Activated CD8-positive, alpha-beta T cell treated with anti-CD3 and anti-CD28 coated beads for 36 hours (primary cell): Measurements from ENCODE around the gene SHISA4. TPM values are rescaled to one million over a fixed set of nuclear protein-coding genes. Genes with fewer than 3 reads are reported as not detected.

ENCODE experiments used
- ATAC-seq: fragments of 200-7000 bp; cut with Tn5 transposase; one replicate; pipeline ENCODE4 v1.10.0; 2021; ENCODE audit warnings: mild to moderate bottlenecking, moderate library complexity
- CTCF ChIA-PET: fragments of 350-600 bp; sonication (Branson Sonifier 250); formaldehyde crosslinking; loops from one replicate; lab custom pipeline; 2021; ENCODE audit warnings: antibody characterized with exemption; lab: Charles Lee
- POLR2A ChIA-PET: fragments of 350-600 bp; sonication (Branson Sonifier 250); formaldehyde crosslinking; loops from one replicate; lab custom pipeline; 2021; ENCODE audit warnings: antibody characterized with exemption; lab: Charles Lee
- DNase-seq: peaks from one replicate; pipeline ENCODE4 v3.0.0-alpha.2; 2020
- H3K27ac Mint-ChIP-seq: one replicate; pipeline ENCODE4 v1.8.0; 2021; ENCODE audit warnings: mild to moderate bottlenecking, mixed read lengths
- H3K27me3 Mint-ChIP-seq: one replicate; pipeline ENCODE4 v1.8.0; 2021; ENCODE audit warnings: mixed read lengths
- H3K36me3 Mint-ChIP-seq: one replicate; pipeline ENCODE4 v1.8.0; 2021; ENCODE audit warnings: low read depth, mixed read lengths
- H3K4me1 Mint-ChIP-seq: one replicate; pipeline ENCODE4 v1.8.0; 2021; ENCODE audit warnings: low read depth, mixed read lengths
- H3K4me3 Mint-ChIP-seq: one replicate; pipeline ENCODE4 v1.8.0; 2021; ENCODE audit warnings: mild to moderate bottlenecking, moderate library complexity, mixed read lengths
- H3K9me3 Mint-ChIP-seq: one replicate; pipeline ENCODE4 v1.8.0; 2021; ENCODE audit warnings: mixed read lengths
- CTCF ChIP-seq: fragments of 200-600 bp; IDR thresholded peaks from one replicate; pipeline ENCODE4 v1.8.0; 2022; ENCODE audit warnings: antibody characterized with exemption, mild to moderate bottlenecking
- intact Hi-C: fragments of 100-400 bp; cut with micrococcal nuclease; formaldehyde crosslinking; loops from one replicate; pipeline ENCODE4 v1.10.0; 2022
- total RNA-seq, 2 experiments: library from RNA; stranded (reverse); gene quantifications; one replicate each; pipeline ENCODE4 v1.2.3, GENCODE V29; 2021

SHISA4 gene
- total RNA-seq, 2 experiments from 2014 or later: 0.47 TPM; not detected in 1

GRCh38 chr1:201903135-201903534 lies 14.4 kb downstream of the SHISA4 start:
- no peaks in the 10 kb centered on the region for H3K36me3 Mint-ChIP-seq
- H3K4me1 Mint-ChIP-seq: peaks cover 6% of the 10 kb centered on the region
- ATAC-seq (no peak), DNase-seq (no peak)
- H3K9me3 Mint-ChIP-seq: no peaks in the 10 kb centered on the region
- POLR2A ChIA-PET: interaction anchor here (0.8 kb wide), 1 partner anchor 12 kb away, joined by 3 read pairs; no protein-coding TSS in a partner anchor
- CTCF ChIA-PET: interaction anchor here (1.3 kb wide), 1 partner anchor 69 kb away, joined by 3 read pairs; no protein-coding TSS in a partner anchor
- H3K27me3 Mint-ChIP-seq: no peaks in the 10 kb centered on the region
- TF ChIP-seq CTCF: no peak
- no peak overlapping the region for H3K27ac Mint-ChIP-seq
- intact Hi-C loops: no loop called here
- H3K4me3 Mint-ChIP-seq: no peak overlapping the region

GRCh38 chr1:201904579-201904978 lies 15.9 kb downstream of the SHISA4 start:
- H3K27me3 Mint-ChIP-seq: no peaks in the 10 kb centered on the region
- CTCF ChIA-PET: interaction anchor here (0.7 to 1.3 kb wide), 2 partner anchors 8 to 12 kb away, joined by 3 to 5 read pairs; no protein-coding TSS in a partner anchor
- no peaks in the 10 kb centered on the region for H3K36me3 Mint-ChIP-seq
- H3K4me3 Mint-ChIP-seq: no peak overlapping the region
- TF ChIP-seq CTCF: no peak
- H3K9me3 Mint-ChIP-seq: no peaks in the 10 kb centered on the region
- intact Hi-C loops: no loop called here
- POLR2A ChIA-PET: no interaction called here
- peaks cover 6% of the 10 kb centered on the region for H3K4me1 Mint-ChIP-seq
- ATAC-seq (no peak), DNase-seq (no peak)
- H3K27ac Mint-ChIP-seq: no peak overlapping the region

GRCh38 chr1:201905234-201905890 lies 16.7 kb downstream of the SHISA4 start:
- H3K4me1 Mint-ChIP-seq: peaks cover 6% of the 10 kb centered on the region
- no peak overlapping the region for H3K4me3 Mint-ChIP-seq
- no peaks in the 10 kb centered on the region for H3K27me3 Mint-ChIP-seq
- ChIA-PET POLR2A (no interaction called here), CTCF (interaction anchor here (3.2 kb wide), 1 partner anchor 9 kb away, joined by 19 read pairs; no protein-coding TSS in a partner anchor)
- H3K36me3 Mint-ChIP-seq: no peaks in the 10 kb centered on the region
- intact Hi-C loops: no loop called here
- DNase-seq (peak; percentile 46), ATAC-seq (peak; percentile 76)
- no peak overlapping the region for H3K27ac Mint-ChIP-seq
- TF ChIP-seq CTCF: no peak
- no peaks in the 10 kb centered on the region for H3K9me3 Mint-ChIP-seq

GRCh38 chr1:201906336-201906735 lies 17.6 kb downstream of the SHISA4 start:
- TF ChIP-seq CTCF: no peak
- intact Hi-C loops: no loop called here
- Mint-ChIP-seq H3K4me3 (no peak overlapping the region), H3K4me1 (peaks cover 6% of the 10 kb centered on the region), H3K9me3 (no peaks in the 10 kb centered on the region), H3K27me3 (no peaks in the 10 kb centered on the region), H3K36me3 (no peaks in the 10 kb centered on the region), H3K27ac (no peak overlapping the region)
- ATAC-seq (no peak), DNase-seq (no peak)
- POLR2A ChIA-PET: interaction anchor here (0.5 kb wide), 1 partner anchor 47 kb away, joined by 3 read pairs; no protein-coding TSS in a partner anchor
- CTCF ChIA-PET: interaction anchor here (3.2 kb wide), 1 partner anchor 10 kb away, joined by 19 read pairs; no protein-coding TSS in a partner anchor

GRCh38 chr1:201907621-201908020 lies 18.9 kb downstream of the SHISA4 start:
- H3K27ac Mint-ChIP-seq: no peak overlapping the region
- POLR2A ChIA-PET: no interaction called here
- peaks cover 6% of the 10 kb centered on the region for H3K4me1 Mint-ChIP-seq
- no peak for TF ChIP-seq CTCF
- ATAC-seq: no peak
- intact Hi-C loops: no loop called here
- no peaks in the 10 kb centered on the region for H3K9me3 Mint-ChIP-seq
- DNase-seq: no peak
- CTCF ChIA-PET: interaction anchor here (1.0 to 3.2 kb wide), 2 partner anchors 11 to 92 kb away, joined by 5 to 19 read pairs; no protein-coding TSS in a partner anchor
- no peaks in the 10 kb centered on the region for H3K27me3 Mint-ChIP-seq
- no peaks in the 10 kb centered on the region for H3K36me3 Mint-ChIP-seq
- no peak overlapping the region for H3K4me3 Mint-ChIP-seq
